ENCODE measurements around the gene KCNH6. TPM values are rescaled to one million over a fixed set of nuclear protein-coding genes. Genes with fewer than 3 reads are reported as not detected.

Gene KCNH6
- total and polyA plus RNA-seq, 4 donors = 0.09 TPM; not detected in 3

- TF ChIP-seq HNF4A (conservative IDR thresholded peaks at IDR 0.05) = no peak
Measured at GRCh38 chr17:63579633-63580032, 56.5 kb downstream of the KCNH6 start (continued).

- no peaks in the 10 kb centered on the region for H3K4me1 ChIP-seq (ENCODE audit: control insufficient read depth in 4 of 4, insufficient read depth in 4 of 4, low read length in 3 of 4)
- WGBS = 97% methylated on average over 5 of the region's 5 CpGs
- no peak overlapping the region for H3K27ac ChIP-seq (ENCODE audit: low read depth in 1 of 2, low read length in 2 of 2)
- no peak overlapping the region for H3K4me3 ChIP-seq (ENCODE audit: low read depth in 1 of 3, low read length in 3 of 3)
- no peaks in the 10 kb centered on the region for H3K9me3 ChIP-seq (ENCODE audit: control insufficient read depth in 4 of 4, low read length in 3 of 4)
- no peak overlapping the region for H3K9ac ChIP-seq (ENCODE audit: low read depth in 1 of 2, low read length in 2 of 2)
- no peak for DNase-seq (ENCODE audit: low spot score)
- no peak for TF ChIP-seq JUND (IDR thresholded peaks at IDR 0.05)
- no peak for TF ChIP-seq FOXA1 (IDR thresholded peaks at IDR 0.05)
- no peak for TF ChIP-seq MAX (IDR thresholded peaks at IDR 0.05)
- no peak for TF ChIP-seq CTCF (IDR thresholded peaks at IDR 0.05; ENCODE audit: low read depth, low read length, missing input control)
- TF ChIP-seq ZBTB33 (IDR thresholded peaks at IDR 0.05) = no peak
- no peak for TF ChIP-seq REST (IDR thresholded peaks at IDR 0.05)
- no peak for TF ChIP-seq SP1 (IDR thresholded peaks at IDR 0.05)
- TF ChIP-seq HNF4A (conservative IDR thresholded peaks at IDR 0.05) = no peak
- TF ChIP-seq YY1 (IDR thresholded peaks at IDR 0.05) = no peak
- no peak for TF ChIP-seq HNF4G (IDR thresholded peaks at IDR 0.05)
- TF ChIP-seq EGR1 (IDR thresholded peaks at IDR 0.05; ENCODE audit: low read depth in 2 of 2) = no peak
- no peak for TF ChIP-seq NR2F2 (IDR thresholded peaks at IDR 0.05)
- no peak for TF ChIP-seq TAF1 (conservative IDR thresholded peaks at IDR 0.05)
- no peak for TF ChIP-seq GABPA (IDR thresholded peaks at IDR 0.05 in 1 of 2, conservative IDR thresholded peaks at IDR 0.05 in 1 of 2)
- no peak for TF ChIP-seq RAD21 (IDR thresholded peaks at IDR 0.05)
- no peak for TF ChIP-seq RXRA (IDR thresholded peaks at IDR 0.05)
- TF ChIP-seq ATF3 (IDR thresholded peaks at IDR 0.05) = no peak
- H3K27me3 ChIP-seq (ENCODE audit: control insufficient read depth in 4 of 4, insufficient read depth in 4 of 4, low read length in 3 of 4) = no peaks in the 10 kb centered on the region
- H3K36me3 ChIP-seq (ENCODE audit: control insufficient read depth in 4 of 4, insufficient read depth in 3 of 4, low read depth in 1 of 4, low read length in 3 of 4) = peaks cover 5 to 72% (median 44%) of the 10 kb centered on the region in 4 donors
Measured at GRCh38 chr17:63587770-63588169, 64.6 kb downstream of the KCNH6 start.
